Stimulated activated naive CD8-positive, alpha-beta T cell treated with anti-CD3 and anti-CD28 coated beads, Interleukin-15, Interleukin-2, amounts not matched to agents 100 U/mL and 50 U/mL, for 24 hours (primary cell): Measurements from ENCODE around the gene C1orf52.

Experiments used
- ATAC-seq: fragments of 150-1000 bp; cut with Tn5 transposase; one replicate; pipeline ENCODE4 v1.10.0; 2021
- DNase-seq: peaks from one replicate; pipeline ENCODE4 v3.0.0; 2021

The C1orf52 gene

GRCh38 chr1:85259118-85259911 is at the start of gene C1orf52:
Gene C1orf52, minus strand, starts transcription at chr1:85259662. Its CDS starts 29 bp downstream, at chr1:85259633.
- DNase-seq: peak; percentile 97
- ATAC-seq: peak; percentile 97

GRCh38 chr1:85308833-85309350 is 49.4 kb upstream of the C1orf52 start:
- ATAC-seq: no peak
- DNase-seq: no peak

- ATAC-seq (peak; percentile 90), DNase-seq (peak; percentile 82)
These were observed 48.7 kb upstream of the C1orf52 start for GRCh38 chr1:85307987-85308832.

- DNase-seq (no peak), ATAC-seq (no peak)
These were observed 46.8 kb upstream of the C1orf52 start for GRCh38 chr1:85306236-85306635.

GRCh38 chr1:85303440-85304162 is 44.1 kb upstream of the C1orf52 start:
- no peak for ATAC-seq

GRCh38 chr1:85300140-85300539 is 40.7 kb upstream of the C1orf52 start:
- ATAC-seq: no peak
- DNase-seq: no peak

More at GRCh38 chr1:85303440-85304162, 44.1 kb upstream of the C1orf52 start:
- no peak for DNase-seq

- DNase-seq (peak; percentile 76), ATAC-seq (peak; percentile 97)
These were observed 38.6 kb upstream of the C1orf52 start for GRCh38 chr1:85297855-85298629.

GRCh38 chr1:85297538-85297854 is 38.0 kb upstream of the C1orf52 start:
- no peak for ATAC-seq
- DNase-seq: no peak

GRCh38 chr1:85296980-85297379 is 37.5 kb upstream of the C1orf52 start:
- DNase-seq (no peak), ATAC-seq (no peak)

GRCh38 chr1:85295654-85296053 is 36.2 kb upstream of the C1orf52 start:
- DNase-seq (no peak), ATAC-seq (no peak)

- DNase-seq (no peak), ATAC-seq (no peak)
These were observed 35.6 kb upstream of the C1orf52 start for GRCh38 chr1:85295006-85295431.

GRCh38 chr1:85290826-85291225 is 31.4 kb upstream of the C1orf52 start:
- DNase-seq: no peak
- ATAC-seq: no peak

- ATAC-seq (peak; percentile 38), DNase-seq (no peak)
These were observed 30.4 kb upstream of the C1orf52 start for GRCh38 chr1:85289848-85290335.

GRCh38 chr1:85289207-85289847 is 29.9 kb upstream of the C1orf52 start:
- ATAC-seq (peak; percentile 89), DNase-seq (peak; percentile 34)

GRCh38 chr1:85284202-85284601 is 24.7 kb upstream of the C1orf52 start:
- DNase-seq: no peak
- no peak for ATAC-seq

GRCh38 chr1:85283475-85284199 is 24.2 kb upstream of the C1orf52 start:
- DNase-seq: no peak
- ATAC-seq: no peak

- no peak for DNase-seq
- no peak for ATAC-seq
These were observed 23.0 kb upstream of the C1orf52 start for GRCh38 chr1:85282424-85282823.

- ATAC-seq (no peak), DNase-seq (no peak)
These were observed 21.2 kb upstream of the C1orf52 start for GRCh38 chr1:85280636-85281035.

- ATAC-seq (no peak), DNase-seq (no peak)
These were observed 20.1 kb upstream of the C1orf52 start for GRCh38 chr1:85279458-85280080.

- DNase-seq: peak; percentile 31
- peak; percentile 11 for ATAC-seq
These were observed 19.4 kb upstream of the C1orf52 start for GRCh38 chr1:85278853-85279314.
